Neuronal stem cell (in vitro differentiated cells): ENCODE results near the gene HES6.
A peak's percentile ranks its signal among the peaks of the same experiment; 100 is the strongest.

Experiments used
- DNase-seq: peaks from one replicate; pipeline ENCODE4 v3.0.0-alpha.2; 2013; ENCODE audit warnings: low spot score
- H2AFZ ChIP-seq: one replicate; pipeline ENCODE4 v1.6.1; 2013; ENCODE audit warnings: mild to moderate bottlenecking, low read length, inconsistent platforms
- H2AK5ac ChIP-seq: 2 replicates; pipeline ENCODE4 v1.6.1; 2013; ENCODE audit warnings: low read depth, mild to moderate bottlenecking, inconsistent platforms, low read length, moderate library complexity, mixed read lengths
- H2BK120ac ChIP-seq: 2 replicates; pipeline ENCODE4 v1.6.1; 2013; ENCODE audit warnings: low read depth, mild to moderate bottlenecking, inconsistent platforms, low read length, moderate library complexity, mixed read lengths
- H2BK12ac ChIP-seq: one replicate; pipeline ENCODE4 v1.6.1; 2013; ENCODE audit warnings: low read length, inconsistent platforms
- H2BK15ac ChIP-seq: 2 replicates; pipeline ENCODE4 v1.6.1; 2013; ENCODE audit warnings: mild to moderate bottlenecking, low read length, inconsistent platforms, mixed read lengths
- H2BK5ac ChIP-seq: one replicate; pipeline ENCODE4 v1.6.1; 2013; ENCODE audit warnings: inconsistent platforms, mild to moderate bottlenecking, low read length, moderate library complexity
- H3K14ac ChIP-seq: one replicate; pipeline ENCODE4 v1.6.1; 2013; ENCODE audit warnings: low read length, inconsistent platforms
- H3K18ac ChIP-seq: 2 replicates; pipeline ENCODE4 v1.6.1; 2013; ENCODE audit warnings: low read length, inconsistent platforms
- H3K23ac ChIP-seq: 2 replicates; pipeline ENCODE4 v1.6.1; 2013; ENCODE audit warnings: low read depth, mild to moderate bottlenecking, mixed read lengths, low read length, inconsistent platforms; ENCODE audit not compliant: poor library complexity
- H3K27ac ChIP-seq: replicated peaks from 3 replicates; pipeline ENCODE4 v1.5.1; 2013; ENCODE audit warnings: low read length, inconsistent platforms
- H3K27me3 ChIP-seq, 3 experiments: 2 replicates each; pipeline ENCODE4 v1.6.1; 2013; ENCODE audit warnings: low read length in 3 of 3, mild to moderate bottlenecking in 2 of 3, inconsistent platforms in 1 of 3, low read depth in 1 of 3, mixed read lengths in 1 of 3, moderate library complexity in 1 of 3; ENCODE audit not compliant: control insufficient read depth in 3 of 3, insufficient read depth in 3 of 3
- H3K36me3 ChIP-seq, 2 donors: replicated peaks in 1 of 2; 2 replicates each; pipeline ENCODE4 v1.6.1; 2013; ENCODE audit warnings: low read length in 2 of 2; ENCODE audit not compliant: control insufficient read depth in 2 of 2, insufficient read depth in 2 of 2
- H3K4ac ChIP-seq: 2 replicates; pipeline ENCODE4 v1.6.1; 2013; ENCODE audit warnings: inconsistent platforms, mild to moderate bottlenecking, low read length, moderate library complexity
- H3K4me1 ChIP-seq, 2 donors: 1 replicate in 1 of 2; 2 replicates in 1 of 2; pipeline ENCODE4 v1.6.1; 2013; ENCODE audit warnings: low read length in 2 of 2, low read depth in 1 of 2; ENCODE audit not compliant: control insufficient read depth in 2 of 2, insufficient read depth in 1 of 2
- H3K4me2 ChIP-seq: one replicate; pipeline ENCODE4 v1.6.1; 2013; ENCODE audit warnings: mild to moderate bottlenecking, low read length, inconsistent platforms; ENCODE audit not compliant: insufficient read depth, poor library complexity, severe bottlenecking
- H3K4me3 ChIP-seq, 2 donors: 2 replicates each; pipeline ENCODE4 v1.5.1; 2013; ENCODE audit warnings: low read length in 2 of 2, mild to moderate bottlenecking in 2 of 2, inconsistent platforms in 1 of 2, moderate library complexity in 1 of 2
- H3K79me1 ChIP-seq: one replicate; pipeline ENCODE4 v1.6.1; 2013; ENCODE audit warnings: low read depth, mild to moderate bottlenecking, inconsistent platforms, low read length, moderate library complexity
- H3K9ac ChIP-seq: one replicate; pipeline ENCODE4 v1.6.1; 2013; ENCODE audit warnings: mild to moderate bottlenecking, low read depth, low read length, inconsistent platforms; ENCODE audit not compliant: poor library complexity
- H3K9me3 ChIP-seq, 2 donors: replicated peaks in 1 of 2; 2 replicates each; pipeline versions ENCODE3 to v1.6.1; 2013; ENCODE audit warnings: low read length in 2 of 2, mild to moderate bottlenecking in 2 of 2, inconsistent platforms in 1 of 2, low read depth in 1 of 2, mixed read lengths in 1 of 2, moderate library complexity in 1 of 2; ENCODE audit not compliant: control insufficient read depth in 2 of 2, insufficient read depth in 1 of 2
- H4K8ac ChIP-seq: one replicate; pipeline ENCODE4 v1.6.1; 2013; ENCODE audit warnings: low read depth, mild to moderate bottlenecking, inconsistent platforms, low read length, moderate library complexity
- H4K91ac ChIP-seq: one replicate; pipeline ENCODE4 v1.6.1; 2013; ENCODE audit warnings: low read length, low read depth, mild to moderate bottlenecking, inconsistent platforms; ENCODE audit not compliant: poor library complexity
- WGBS, 2 donors: extraction: QIAGEN DNeasy Blood & Tissue Kit; methylation state at CpG; one replicate each; pipeline ENCODE4 v1.1.7; 2013; ENCODE audit warnings: missing lambda C conversion rate in 2 of 2, mixed read lengths in 1 of 2; ENCODE audit not compliant: insufficient read length in 2 of 2, insufficient replicate concordance in 1 of 2; ENCODE audit errors: extremely low coverage in 2 of 2; 5-methylcytosine and 5-hydroxymethylcytosine counted together

HES6 gene

GRCh38 chr2:238242731-238243495 lies 3.1 kb upstream of the HES6 start:
- no peak overlapping the region for H3K18ac ChIP-seq
- peak overlapping the region; percentile 35 for H2BK15ac ChIP-seq
- peak overlapping the region; percentile 45 for H3K9ac ChIP-seq
- H3K4me3 ChIP-seq = no peak overlapping the region
- peaks cover 4 to 33% of the 10 kb centered on the region in 2 donors for H3K36me3 ChIP-seq
- H3K4me2 ChIP-seq = no peak overlapping the region
- H3K23ac ChIP-seq = no peak overlapping the region
- H2AFZ ChIP-seq = peak overlapping the region; percentile 59
- no peak overlapping the region for H4K91ac ChIP-seq
- peaks cover 5% of the 10 kb centered on the region for H3K79me1 ChIP-seq
- no peak overlapping the region for H2AK5ac ChIP-seq
- H3K14ac ChIP-seq = no peak overlapping the region
- H3K4me1 ChIP-seq = peaks cover 5 to 13% of the 10 kb centered on the region in 2 donors
- H3K9me3 ChIP-seq = peaks cover 3 to 7% of the 10 kb centered on the region in 2 donors
- H2BK5ac ChIP-seq = peak overlapping the region; percentile 22
- peaks cover 0 to 24% (median 4%) of the 10 kb centered on the region in 3 experiments for H3K27me3 ChIP-seq
- no peak overlapping the region for H2BK12ac ChIP-seq
- no CpG with 5 or more reads among the region's 7 CpGs for WGBS, 2 donors
- no peak overlapping the region for H3K27ac ChIP-seq
- H3K4ac ChIP-seq = no peak overlapping the region
- no peak overlapping the region for H2BK120ac ChIP-seq
- no peak for DNase-seq
- no peak overlapping the region for H4K8ac ChIP-seq

GRCh38 chr2:238241970-238242369 lies 2.1 kb upstream of the HES6 start:
- H3K79me1 ChIP-seq = peaks cover 5% of the 10 kb centered on the region
- H3K23ac ChIP-seq = no peak overlapping the region
- peaks cover 3 to 7% of the 10 kb centered on the region in 2 donors for H3K9me3 ChIP-seq
- H2BK12ac ChIP-seq = no peak overlapping the region
- H2BK15ac ChIP-seq = no peak overlapping the region
- H3K4me2 ChIP-seq = no peak overlapping the region
- no peak overlapping the region for H3K4me3 ChIP-seq
- peaks cover 5 to 13% of the 10 kb centered on the region in 2 donors for H3K4me1 ChIP-seq
- H3K14ac ChIP-seq = no peak overlapping the region
- H3K4ac ChIP-seq = no peak overlapping the region
- no peak overlapping the region for H2BK120ac ChIP-seq
- no peak overlapping the region for H4K91ac ChIP-seq
- no peak overlapping the region for H4K8ac ChIP-seq
- no peak overlapping the region for H3K9ac ChIP-seq
- DNase-seq = no peak
- no peak overlapping the region for H2BK5ac ChIP-seq
- H3K18ac ChIP-seq = no peak overlapping the region
- H3K27ac ChIP-seq = no peak overlapping the region
- H2AFZ ChIP-seq = no peak overlapping the region
- H2AK5ac ChIP-seq = no peak overlapping the region
- peaks cover 0 to 32% (median 4%) of the 10 kb centered on the region in 3 experiments for H3K27me3 ChIP-seq
- peaks cover 3 to 25% of the 10 kb centered on the region in 2 donors for H3K36me3 ChIP-seq
- WGBS, 2 donors = no CpG with 5 or more reads among the region's 2 CpGs

GRCh38 chr2:238240757-238241711 lies 1.2 kb upstream of the HES6 start:
- peaks cover 0 to 39% (median 4%) of the 10 kb centered on the region in 3 experiments for H3K27me3 ChIP-seq
- H2BK5ac ChIP-seq = peak overlapping the region; percentile 71
- DNase-seq = peak; percentile 86
- H3K4me3 ChIP-seq = peak overlapping the region; percentile 7 to 82
- H2BK120ac ChIP-seq = peak overlapping the region; percentile 83
- peak overlapping the region; percentile 72 for H3K4me2 ChIP-seq
- no CpG with 5 or more reads among the region's 71 CpGs for WGBS, 2 donors
- peaks cover 3 to 7% of the 10 kb centered on the region in 2 donors for H3K9me3 ChIP-seq
- H2BK12ac ChIP-seq = peak overlapping the region; percentile 59
- no peak overlapping the region for H3K27ac ChIP-seq
- H3K14ac ChIP-seq = peak overlapping the region; percentile 84
- peak overlapping the region; percentile 95 for H3K18ac ChIP-seq
- H3K36me3 ChIP-seq = peaks cover 3 to 18% of the 10 kb centered on the region in 2 donors
- peaks cover 5 to 13% of the 10 kb centered on the region in 2 donors for H3K4me1 ChIP-seq
- peak overlapping the region; percentile 75 for H3K9ac ChIP-seq
- H3K4ac ChIP-seq = peak overlapping the region; percentile 94
- H2AFZ ChIP-seq = peak overlapping the region; percentile 99
- peak overlapping the region; percentile 100 for H2BK15ac ChIP-seq
- H3K23ac ChIP-seq = peak overlapping the region; percentile 90
- H2AK5ac ChIP-seq = peak overlapping the region; percentile 95
- H4K8ac ChIP-seq = no peak overlapping the region
- H4K91ac ChIP-seq = no peak overlapping the region
- peaks cover 5% of the 10 kb centered on the region for H3K79me1 ChIP-seq
